H9 (cell line): ENCODE results near the gene XPNPEP2. TPM values are rescaled to one million over a fixed set of nuclear protein-coding genes. Genes with fewer than 3 reads are reported as not detected.

Source experiments
- DNase-seq: peaks from one replicate; pipeline ENCODE4 v3.0.0-alpha.2; 2017
- H2AFZ ChIP-seq: one replicate; pipeline ENCODE4 v1.6.1; 2013; ENCODE audit warnings: mild to moderate bottlenecking, low read length, control low read depth, moderate library complexity
- H2AK5ac ChIP-seq: 2 replicates; pipeline ENCODE4 v1.6.1; 2013; ENCODE audit warnings: low read length, control low read depth, mixed read lengths; ENCODE audit not compliant: insufficient read length
- H2BK120ac ChIP-seq: one replicate; pipeline ENCODE4 v1.6.1; 2013; ENCODE audit warnings: low read depth, mild to moderate bottlenecking, low read length, control low read depth, inconsistent platforms; ENCODE audit not compliant: poor library complexity, severe bottlenecking
- H2BK12ac ChIP-seq: 2 replicates; pipeline ENCODE4 v1.6.1; 2013; ENCODE audit warnings: low read length, control low read depth, mixed read lengths, low read depth; ENCODE audit not compliant: insufficient read length
- H2BK15ac ChIP-seq: 2 replicates; pipeline ENCODE4 v1.6.1; 2013; ENCODE audit warnings: low read depth, low read length, control low read depth
- H2BK20ac ChIP-seq: one replicate; pipeline ENCODE4 v1.6.1; 2013; ENCODE audit warnings: low read depth, mild to moderate bottlenecking, low read length, control low read depth, inconsistent platforms; ENCODE audit not compliant: poor library complexity, severe bottlenecking
- H2BK5ac ChIP-seq: 2 replicates; pipeline ENCODE4 v1.6.1; 2013; ENCODE audit warnings: low read length, control low read depth, mixed read lengths; ENCODE audit not compliant: insufficient read length
- H3K14ac ChIP-seq: 2 replicates; pipeline ENCODE4 v1.6.1; 2013; ENCODE audit warnings: low read length, control low read depth; ENCODE audit not compliant: insufficient read depth
- H3K18ac ChIP-seq: 2 replicates; pipeline ENCODE4 v1.6.1; 2013; ENCODE audit warnings: low read depth, mild to moderate bottlenecking, mixed read lengths, low read length, control low read depth; ENCODE audit not compliant: insufficient read length
- H3K23ac ChIP-seq: 2 replicates; pipeline ENCODE4 v1.6.1; 2013; ENCODE audit warnings: low read length, control low read depth, mixed read lengths, low read depth; ENCODE audit not compliant: insufficient read length
- H3K23me2 ChIP-seq: 2 replicates; pipeline ENCODE4 v1.6.1; 2013; ENCODE audit warnings: low read depth, mild to moderate bottlenecking, mixed read lengths, low read length, control low read depth; ENCODE audit not compliant: insufficient read length, poor library complexity, severe bottlenecking
- H3K27ac ChIP-seq: 2 replicates; pipeline ENCODE4 v1.5.1; 2013; ENCODE audit warnings: low read length, control low read depth, mixed read lengths, low read depth; ENCODE audit not compliant: insufficient read length
- H3K27me3 ChIP-seq: 2 replicates; pipeline ENCODE4 v1.6.1; 2013; ENCODE audit warnings: low read length, control low read depth, inconsistent platforms; ENCODE audit not compliant: insufficient read depth
- H3K4ac ChIP-seq: 2 replicates; pipeline ENCODE4 v1.6.1; 2013; ENCODE audit warnings: low read depth, mild to moderate bottlenecking, control low read depth, inconsistent platforms, low read length, moderate library complexity
- H3K4me1 ChIP-seq: 2 replicates; pipeline ENCODE4 v1.6.1; 2013; ENCODE audit warnings: low read length, control low read depth, inconsistent platforms; ENCODE audit not compliant: insufficient read depth
- H3K4me2 ChIP-seq: 2 replicates; pipeline ENCODE4 v1.6.1; 2013; ENCODE audit warnings: low read length, control low read depth, mixed read lengths; ENCODE audit not compliant: insufficient read length, insufficient read depth
- H3K56ac ChIP-seq: 2 replicates; pipeline ENCODE4 v1.6.1; 2013; ENCODE audit warnings: low read depth, mild to moderate bottlenecking, mixed read lengths, low read length, control low read depth; ENCODE audit not compliant: insufficient read length
- H3K79me1 ChIP-seq: 2 replicates; pipeline ENCODE4 v1.6.1; 2013; ENCODE audit warnings: low read depth, mild to moderate bottlenecking, moderate library complexity, low read length, control low read depth, inconsistent platforms; ENCODE audit not compliant: insufficient read depth, poor library complexity, severe bottlenecking
- H3K79me2 ChIP-seq: 2 replicates; pipeline ENCODE4 v1.6.1; 2013; ENCODE audit warnings: low read length, control low read depth, inconsistent platforms; ENCODE audit not compliant: insufficient read depth
- H3K9ac ChIP-seq: 2 replicates; pipeline ENCODE4 v1.6.1; 2013; ENCODE audit warnings: low read length, control low read depth, mixed read lengths; ENCODE audit not compliant: insufficient read length; ENCODE audit errors: extremely low read depth
- H3K9me3 ChIP-seq: one replicate; pipeline ENCODE4 v1.6.1; 2013; ENCODE audit warnings: low read depth, low read length, inconsistent platforms; ENCODE audit not compliant: control insufficient read depth
- H3T11ph ChIP-seq: one replicate; pipeline ENCODE4 v1.6.1; 2013; ENCODE audit warnings: mild to moderate bottlenecking, low read length, control low read depth, inconsistent platforms
- H4K20me1 ChIP-seq: one replicate; pipeline ENCODE4 v1.6.1; 2013; ENCODE audit not compliant: control insufficient read depth, insufficient read length, insufficient read depth
- H4K5ac ChIP-seq: 2 replicates; pipeline ENCODE4 v1.6.1; 2013; ENCODE audit warnings: low read depth, mild to moderate bottlenecking, mixed read lengths, low read length, control low read depth; ENCODE audit not compliant: insufficient read length
- H4K8ac ChIP-seq: replicated peaks from 2 replicates; pipeline ENCODE4 v1.6.1; 2013; ENCODE audit warnings: low read length, control low read depth, mixed read lengths, low read depth; ENCODE audit not compliant: insufficient read length
- H4K91ac ChIP-seq: 2 replicates; pipeline ENCODE4 v1.6.1; 2013; ENCODE audit warnings: low read depth, mild to moderate bottlenecking, moderate library complexity, mixed read lengths, low read length, control low read depth; ENCODE audit not compliant: insufficient read length
- H3K27ac Mint-ChIP-seq, 3 experiments: 2 replicates in 2 of 3; 3 replicates in 1 of 3; pipeline ENCODE4 v1.8.0; 2020 to 2021; ENCODE audit warnings: mixed read lengths in 3 of 3, mild to moderate bottlenecking in 1 of 3, moderate library complexity in 1 of 3
- H3K27me3 Mint-ChIP-seq: 2 replicates; pipeline ENCODE4 v1.8.0; 2021; ENCODE audit warnings: low read depth, mild to moderate bottlenecking, moderate library complexity, mixed read lengths
- H3K36me3 Mint-ChIP-seq, 3 experiments: 2 replicates in 2 of 3; 3 replicates in 1 of 3; pipeline ENCODE4 v1.8.0; 2020 to 2021; ENCODE audit warnings: low read depth in 3 of 3, mixed read lengths in 3 of 3; ENCODE audit not compliant: insufficient read depth in 1 of 3
- H3K4me1 Mint-ChIP-seq, 2 experiments: 2 replicates each; pipeline ENCODE4 v1.8.0; 2020; ENCODE audit warnings: mixed read lengths in 2 of 2
- H3K4me3 Mint-ChIP-seq, 2 experiments: 2 replicates in 1 of 2; 3 replicates in 1 of 2; pipeline ENCODE4 v1.8.0; 2020 to 2021; ENCODE audit warnings: mild to moderate bottlenecking in 2 of 2, mixed read lengths in 2 of 2, moderate library complexity in 1 of 2
- H3K9me3 Mint-ChIP-seq, 2 experiments: 2 replicates in 1 of 2; 3 replicates in 1 of 2; pipeline ENCODE4 v1.8.0; 2020; ENCODE audit warnings: mild to moderate bottlenecking in 2 of 2, mixed read lengths in 2 of 2, moderate library complexity in 1 of 2
- WGBS: extraction: QIAGEN DNeasy Blood & Tissue Kit; methylation state at CpG from one replicate; pipeline ENCODE4 v1.1.7; 2013; ENCODE audit warnings: missing lambda C conversion rate, low lambda C conversion rate, mixed read lengths; ENCODE audit not compliant: insufficient read length; ENCODE audit errors: extremely low coverage; 5-methylcytosine and 5-hydroxymethylcytosine counted together
- total RNA-seq: library from RNA; stranded (reverse); gene quantifications from 2 replicates; pipeline ENCODE4 v1.2.1, GENCODE V29; 2021
- TF ChIP-seq, protein P1 (sequence below): fragments of 200-600 bp; sonication (generic); conservative IDR thresholded peaks from 3 replicates; pipeline ENCODE4 v1.8.0; 2021; ENCODE audit warnings: antibody characterized with exemption, mild to moderate bottlenecking

Gene XPNPEP2
- total RNA-seq, 1 experiment from 2014 or later: 0.11 TPM

DNA sequence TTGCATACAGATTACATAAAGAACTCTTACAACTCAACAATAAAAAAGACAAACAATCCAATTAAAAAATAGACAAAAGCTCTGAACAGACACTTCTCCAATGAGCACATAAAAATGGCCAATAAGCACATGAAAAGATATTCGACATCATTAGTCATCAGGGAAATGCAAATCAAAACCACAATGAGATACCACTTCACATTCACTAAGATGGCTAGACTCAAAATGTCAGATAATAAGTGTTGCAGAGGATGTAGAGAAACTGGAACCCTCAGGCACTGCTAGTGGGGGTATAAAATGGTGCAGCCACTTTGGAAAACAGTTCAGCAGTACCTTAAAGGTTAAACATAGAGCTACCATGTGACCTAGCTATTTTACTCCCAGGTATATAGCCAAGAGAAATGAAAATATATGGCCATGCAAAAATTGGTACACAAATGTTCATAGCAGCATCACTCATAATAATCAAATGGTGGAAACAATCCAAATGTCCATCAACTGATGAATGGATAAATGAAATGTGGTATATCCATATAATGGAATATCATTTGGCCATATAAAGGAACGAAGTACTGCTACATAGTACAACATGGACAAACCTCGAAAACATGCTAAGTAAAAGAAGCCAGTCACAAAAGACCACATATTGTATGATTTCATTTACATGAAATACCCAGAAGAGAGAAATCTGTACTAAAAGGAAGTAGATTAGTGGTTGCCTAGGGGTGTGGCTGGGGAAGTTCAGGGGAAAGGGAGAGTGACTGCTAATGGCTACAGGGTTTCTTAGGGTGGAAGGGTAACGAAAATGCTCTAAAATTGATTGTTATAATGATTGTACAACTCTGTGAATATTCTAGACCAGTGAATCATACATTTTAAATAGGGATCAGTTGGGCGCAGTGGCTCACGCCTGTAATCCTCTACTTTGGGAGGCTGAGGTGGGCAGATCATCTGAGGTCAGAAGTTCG is 70.3 kb downstream of the XPNPEP2 start:
- Histone ChIP-seq H4K5ac (no peak overlapping the region), H2BK12ac (no peak overlapping the region), H3T11ph (no peak overlapping the region), H3K27me3 (no peaks in the 10 kb centered on the region), H4K91ac (no peak overlapping the region), H3K4me1 (no peaks in the 10 kb centered on the region), H3K79me1 (no peaks in the 10 kb centered on the region), H3K27ac (no peak overlapping the region), H3K9ac (no peak overlapping the region), H4K20me1 (no peaks in the 10 kb centered on the region), H2BK5ac (no peak overlapping the region), H2AFZ (no peak overlapping the region), H3K4me2 (no peak overlapping the region), H2BK20ac (no peak overlapping the region), H2BK120ac (no peak overlapping the region), H2AK5ac (no peak overlapping the region), H3K18ac (no peak overlapping the region), H3K23me2 (no peaks in the 10 kb centered on the region), H3K79me2 (no peaks in the 10 kb centered on the region), H3K56ac (no peak overlapping the region), H3K14ac (no peak overlapping the region), H3K9me3 (no peaks in the 10 kb centered on the region), H4K8ac (no peak overlapping the region), H2BK15ac (no peak overlapping the region), H3K23ac (no peak overlapping the region), H3K4ac (no peak overlapping the region)
- TF ChIP-seq, protein P1, sequence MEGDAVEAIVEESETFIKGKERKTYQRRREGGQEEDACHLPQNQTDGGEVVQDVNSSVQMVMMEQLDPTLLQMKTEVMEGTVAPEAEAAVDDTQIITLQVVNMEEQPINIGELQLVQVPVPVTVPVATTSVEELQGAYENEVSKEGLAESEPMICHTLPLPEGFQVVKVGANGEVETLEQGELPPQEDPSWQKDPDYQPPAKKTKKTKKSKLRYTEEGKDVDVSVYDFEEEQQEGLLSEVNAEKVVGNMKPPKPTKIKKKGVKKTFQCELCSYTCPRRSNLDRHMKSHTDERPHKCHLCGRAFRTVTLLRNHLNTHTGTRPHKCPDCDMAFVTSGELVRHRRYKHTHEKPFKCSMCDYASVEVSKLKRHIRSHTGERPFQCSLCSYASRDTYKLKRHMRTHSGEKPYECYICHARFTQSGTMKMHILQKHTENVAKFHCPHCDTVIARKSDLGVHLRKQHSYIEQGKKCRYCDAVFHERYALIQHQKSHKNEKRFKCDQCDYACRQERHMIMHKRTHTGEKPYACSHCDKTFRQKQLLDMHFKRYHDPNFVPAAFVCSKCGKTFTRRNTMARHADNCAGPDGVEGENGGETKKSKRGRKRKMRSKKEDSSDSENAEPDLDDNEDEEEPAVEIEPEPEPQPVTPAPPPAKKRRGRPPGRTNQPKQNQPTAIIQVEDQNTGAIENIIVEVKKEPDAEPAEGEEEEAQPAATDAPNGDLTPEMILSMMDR: no peak
- Mint-ChIP-seq H3K27ac (no peak overlapping the region), H3K4me3 (no peak overlapping the region), H3K27me3 (no peaks in the 10 kb centered on the region; the same call in 1 of the 2 replicates), H3K36me3 (peaks cover 40 to 51% (median 46%) of the 10 kb centered on the region in 3 experiments), H3K9me3 (peaks cover 0 to 52% of the 10 kb centered on the region in 2 experiments; a peak in 2 of 5 replicates), H3K4me1 (no peaks in the 10 kb centered on the region)
- DNase-seq: no peak
- WGBS: no CpG with 5 or more reads among the region's 7 CpGs
